Measurements from ENCODE around the gene KAZALD1.
"Not testable (repeated sequence)": the region's sequence is repeated elsewhere in the genome, so short reads cannot be mapped to it uniquely, and the experiment has no call there.

KAZALD1 gene

DNA sequence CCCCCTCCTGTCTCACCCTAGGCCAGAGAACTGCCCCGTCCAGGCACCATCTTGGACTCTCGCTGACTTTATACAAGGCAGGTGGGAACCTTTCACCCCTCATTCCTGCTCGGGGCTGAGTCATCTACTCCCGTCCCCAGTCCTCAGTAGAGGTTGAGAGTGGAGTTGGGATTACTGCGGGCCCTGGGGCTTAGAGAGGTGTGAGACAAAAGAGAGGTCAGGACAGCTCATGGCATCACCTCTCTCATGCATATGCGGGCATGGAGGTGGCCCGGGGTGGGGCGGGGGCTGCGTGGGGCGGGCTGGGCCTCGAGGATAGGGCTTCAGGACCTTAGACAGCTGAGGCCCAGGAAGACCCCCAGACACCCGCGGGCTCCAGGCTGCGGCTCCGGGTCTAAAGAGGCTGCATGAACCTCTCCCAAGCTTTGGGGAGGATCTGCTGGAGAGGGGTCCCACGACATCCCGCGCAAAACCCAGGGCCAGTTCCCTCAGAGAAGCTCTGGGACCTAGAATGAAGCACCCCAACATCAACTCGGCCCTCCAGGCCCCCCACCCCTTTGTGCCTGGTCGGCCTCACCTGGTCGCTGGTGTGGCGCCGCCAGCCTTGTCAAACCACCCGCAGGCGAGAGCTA, 31.2 kb upstream of the KAZALD1 start:
- no peak for DNase-seq

DNA sequence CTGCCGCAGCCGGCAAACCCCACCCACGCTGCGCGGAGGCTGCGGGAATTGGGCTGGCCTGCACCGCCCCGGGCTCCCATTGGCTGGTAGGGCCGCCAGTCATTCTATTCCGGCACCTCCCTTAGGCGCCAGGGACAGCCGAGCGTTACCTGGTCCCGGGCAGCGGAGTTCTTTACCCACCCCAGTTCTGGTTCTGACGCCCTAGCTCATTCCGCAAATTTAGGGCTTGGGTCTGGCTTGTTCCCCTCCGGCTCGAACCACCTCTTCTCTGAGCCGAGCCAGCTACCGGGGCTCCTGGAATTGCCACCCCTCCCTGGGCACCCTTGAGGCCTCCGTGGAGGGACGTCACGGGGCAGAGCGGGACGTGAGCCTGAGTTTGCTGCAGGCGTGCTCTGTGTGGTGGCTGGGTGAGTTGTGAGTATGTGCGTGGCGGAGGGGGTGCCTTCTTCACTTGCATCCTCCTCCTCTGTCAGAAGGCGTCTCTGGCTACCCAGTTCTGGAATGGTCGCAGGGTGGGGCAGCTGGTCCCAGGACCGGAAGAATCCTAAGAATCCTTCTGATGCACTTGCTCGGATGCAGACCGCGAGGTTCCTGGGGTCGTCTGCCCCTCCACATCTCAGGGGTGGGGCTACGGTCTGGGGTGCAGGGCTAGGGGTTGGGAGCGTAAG, 30.5 kb upstream of the KAZALD1 start, which contains the start of the genes PDZD7 and SFXN3:
PDZD7 (minus strand) TSS at position 2 of the 668 bp plus-strand sequence. CDS start 910 bp downstream, outside the sequence.
SFXN3 (plus strand) TSS at position 107 of the 668 bp plus-strand sequence. CDS start 3,461 bp downstream, outside the sequence.
- DNase-seq: peak; percentile 76

GRCh38 chr10:101031796-101032636, 29.8 kb upstream of the KAZALD1 start:
- no peak for DNase-seq

- DNase-seq: peak; percentile 14
Observed at GRCh38 chr10:101032637-101033224, 29.1 kb upstream of the KAZALD1 start.

- no peak for DNase-seq
Observed at GRCh38 chr10:101033276-101033675, 28.5 kb upstream of the KAZALD1 start.

GRCh38 chr10:101034404-101034803, 27.4 kb upstream of the KAZALD1 start:
- DNase-seq: not testable (repeated sequence)

GRCh38 chr10:101035314-101035713, 26.5 kb upstream of the KAZALD1 start:
- DNase-seq: no peak

GRCh38 chr10:101035916-101036702, 25.7 kb upstream of the KAZALD1 start:
- no peak for DNase-seq

GRCh38 chr10:101036726-101037125, 25.1 kb upstream of the KAZALD1 start:
- no peak for DNase-seq

GRCh38 chr10:101038484-101038883, 23.3 kb upstream of the KAZALD1 start:
- DNase-seq: no peak

- DNase-seq: no peak
Observed at GRCh38 chr10:101040061-101040460, 21.7 kb upstream of the KAZALD1 start.

DNA sequence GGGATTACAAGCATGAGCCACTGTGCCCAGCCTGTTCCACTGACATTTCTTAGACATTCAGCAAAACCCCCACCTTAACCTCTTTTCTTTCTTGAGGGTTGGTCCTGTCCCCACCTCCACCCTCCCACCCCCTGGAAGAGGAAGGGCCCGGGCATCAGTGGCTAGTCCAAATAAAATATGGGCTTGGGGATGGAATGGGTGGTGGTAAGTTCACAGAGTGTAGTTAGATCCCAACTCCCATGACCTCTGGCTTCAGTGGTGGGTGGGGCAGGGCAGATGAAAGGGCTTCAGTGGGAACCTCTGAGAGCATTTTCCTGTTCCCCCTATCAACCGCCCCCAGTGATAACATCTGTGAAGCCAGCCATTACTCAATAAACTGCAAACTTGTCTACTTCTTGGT, 20.9 kb upstream of the KAZALD1 start:
- no peak for DNase-seq

DNA sequence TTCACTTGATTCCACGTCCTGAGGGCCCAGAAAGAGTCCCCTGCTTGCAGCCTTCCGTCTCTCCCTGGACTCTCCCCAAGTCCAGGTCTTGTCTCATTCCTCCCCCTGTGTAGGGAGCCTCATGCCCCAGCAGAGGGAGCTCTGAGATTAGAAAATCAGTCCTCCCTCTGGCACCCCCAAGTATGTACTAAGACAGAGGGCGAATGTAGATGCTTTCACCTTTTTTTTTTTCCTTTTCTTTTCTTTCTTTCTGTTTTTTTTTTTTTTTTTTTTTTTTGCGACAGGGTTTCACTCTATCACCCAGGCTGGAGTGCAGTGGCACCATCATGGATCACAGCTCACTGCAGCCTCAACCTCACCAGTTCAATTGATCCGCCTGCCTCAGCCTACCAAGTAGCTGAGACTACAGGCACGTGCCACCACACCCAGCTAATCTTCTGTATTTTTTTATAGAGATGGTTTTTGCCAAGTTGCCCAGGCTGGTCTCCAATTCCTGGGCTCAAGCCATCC, 20.5 kb upstream of the KAZALD1 start:
- DNase-seq: no peak

- DNase-seq: no peak
Observed at GRCh38 chr10:101042118-101042517, 19.7 kb upstream of the KAZALD1 start.

GRCh38 chr10:101042667-101043362, 19.0 kb upstream of the KAZALD1 start:
- DNase-seq: peak; percentile 82

- no peak for DNase-seq
Observed at GRCh38 chr10:101043363-101043707, 18.5 kb upstream of the KAZALD1 start.

GRCh38 chr10:101044117-101044516, 17.7 kb upstream of the KAZALD1 start:
- no peak for DNase-seq

- DNase-seq: no peak
Observed at GRCh38 chr10:101046332-101047238, 15.2 kb upstream of the KAZALD1 start.

DNA sequence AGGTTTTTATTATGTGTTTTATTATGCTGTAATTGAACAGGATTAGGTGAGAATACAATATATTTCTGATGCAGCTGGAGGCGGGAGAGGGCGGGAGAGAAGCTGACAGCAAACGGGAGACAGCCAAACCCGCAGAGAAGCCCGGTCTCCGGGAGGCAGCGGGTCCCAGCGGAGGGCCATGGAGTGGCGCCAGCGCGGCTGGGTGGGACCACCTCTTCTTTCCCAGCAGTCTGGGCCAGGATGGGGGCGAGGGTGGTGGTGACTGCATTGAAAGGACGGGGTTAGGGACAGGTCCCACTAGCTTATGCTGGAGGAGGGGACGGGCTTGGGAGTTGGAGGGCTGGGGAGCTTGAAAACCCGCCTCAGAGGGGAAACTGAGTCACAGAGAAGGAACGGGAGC, 14.5 kb upstream of the KAZALD1 start:
- no peak for DNase-seq

Measured in GOT3 (cell line).